ENCODE measurements around the gene ETNPPL.

ETNPPL gene

GRCh38 chr4:108742451-108743420 lies 20.1 kb downstream of the ETNPPL start:
- H3K4me3 ChIP-seq (replicated peaks; ENCODE audit: low read depth, low read length) = no peak overlapping the region
- TF ChIP-seq CTCF (IDR thresholded peaks at IDR 0.05; ENCODE audit: low read length, missing control alignments) = no peak
- DNase-seq (ENCODE audit: low read depth) = no peak

GRCh38 chr4:108738003-108738706 lies 24.7 kb downstream of the ETNPPL start:
- no peak for DNase-seq (ENCODE audit: low read depth)
- no peak for TF ChIP-seq CTCF (IDR thresholded peaks at IDR 0.05; ENCODE audit: low read length, missing control alignments)
- H3K4me3 ChIP-seq (replicated peaks; ENCODE audit: low read depth, low read length) = no peak overlapping the region

GRCh38 chr4:108731006-108731405 lies 31.8 kb downstream of the ETNPPL start:
- TF ChIP-seq CTCF (IDR thresholded peaks at IDR 0.05; ENCODE audit: low read length, missing control alignments) = no peak
- no peak for DNase-seq (ENCODE audit: low read depth)
- H3K4me3 ChIP-seq (replicated peaks; ENCODE audit: low read depth, low read length) = no peak overlapping the region

- DNase-seq (ENCODE audit: low read depth) = no peak
- no peak for TF ChIP-seq CTCF (IDR thresholded peaks at IDR 0.05; ENCODE audit: low read length, missing control alignments)
- no peak overlapping the region for H3K4me3 ChIP-seq (replicated peaks; ENCODE audit: low read depth, low read length)
These were observed 32.3 kb downstream of the ETNPPL start for GRCh38 chr4:108730579-108730978.

GRCh38 chr4:108729731-108730130 lies 33.1 kb downstream of the ETNPPL start:
- no peak for DNase-seq (ENCODE audit: low read depth)
- H3K4me3 ChIP-seq (replicated peaks; ENCODE audit: low read depth, low read length) = no peak overlapping the region
- TF ChIP-seq CTCF (IDR thresholded peaks at IDR 0.05; ENCODE audit: low read length, missing control alignments) = no peak

- no peak for DNase-seq (ENCODE audit: low read depth)
- H3K4me3 ChIP-seq (replicated peaks; ENCODE audit: low read depth, low read length) = no peak overlapping the region
- no peak for TF ChIP-seq CTCF (IDR thresholded peaks at IDR 0.05; ENCODE audit: low read length, missing control alignments)
These were observed 37.4 kb downstream of the ETNPPL start for GRCh38 chr4:108725457-108725856.

All from fibroblast of pulmonary artery (primary cell).